Measurements from ENCODE around the gene IGFBP4.

Gene IGFBP4

DNA sequence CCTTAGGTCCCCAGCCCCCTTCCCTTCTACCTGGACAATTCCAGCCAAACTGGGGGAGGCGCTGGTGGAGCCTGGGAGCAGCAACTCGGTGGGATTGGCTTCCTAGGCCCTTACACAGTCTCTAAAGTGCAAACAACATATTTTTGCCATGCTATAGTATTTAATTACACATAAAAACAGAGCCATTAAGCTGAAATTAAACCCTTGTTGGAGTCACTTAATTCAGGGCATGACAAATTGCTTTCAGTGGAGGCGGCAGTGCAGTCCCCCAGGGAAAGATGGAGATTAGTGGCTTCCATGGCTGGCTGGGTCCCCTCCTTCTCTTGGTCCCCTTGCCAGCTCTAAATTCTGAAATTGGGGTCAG is 17.3 kb downstream of the IGFBP4 start:
- no peak for TF ChIP-seq CTCF (IDR thresholded peaks at IDR 0.05; ENCODE audit: control insufficient read depth, extremely low read depth, insufficient read depth)
- DNase-seq (ENCODE audit: low read depth): no peak
- H3K4me3 ChIP-seq (ENCODE audit: low read depth, low read length): no peak overlapping the region

DNA sequence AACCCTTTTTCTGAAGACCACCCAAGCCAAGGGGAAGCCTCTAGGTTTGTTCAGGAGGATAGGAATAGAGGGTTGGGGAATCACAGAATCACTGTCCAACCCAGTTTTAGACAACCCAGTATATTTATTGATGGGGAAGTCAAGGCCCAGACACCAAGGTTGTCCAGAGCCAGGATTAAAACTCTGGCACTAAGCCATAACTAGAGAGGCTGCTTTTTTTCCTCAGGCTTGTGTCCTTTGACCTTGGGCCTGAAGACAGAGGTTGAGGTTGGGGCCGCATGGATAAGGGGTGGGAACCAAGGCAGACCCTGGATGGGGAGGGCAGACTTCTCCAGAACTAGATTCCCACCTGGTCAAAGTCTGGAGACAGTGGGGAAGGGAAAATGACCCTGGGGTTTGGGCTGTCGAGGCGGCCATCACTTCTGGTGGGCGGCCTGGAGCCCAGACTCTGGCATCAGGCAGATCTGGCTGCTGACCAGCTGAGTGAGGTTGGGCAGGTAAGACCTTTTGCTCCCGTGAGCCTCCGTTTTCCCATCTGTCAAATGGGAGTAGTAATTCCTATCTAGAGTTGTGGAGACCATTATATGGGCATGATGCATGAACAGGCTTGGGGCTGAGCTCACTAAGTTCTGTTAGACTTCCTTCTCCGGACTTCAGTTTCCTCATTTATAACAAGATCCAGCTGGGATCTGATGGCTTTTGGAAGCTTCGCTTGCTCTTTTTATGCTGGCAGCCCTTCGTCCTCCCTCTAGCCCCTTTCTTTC is 17.9 kb downstream of the IGFBP4 start:
- no peak for TF ChIP-seq CTCF (IDR thresholded peaks at IDR 0.05; ENCODE audit: control insufficient read depth, extremely low read depth, insufficient read depth)
- no peak overlapping the region for H3K4me3 ChIP-seq (ENCODE audit: low read depth, low read length)
- no peak for DNase-seq (ENCODE audit: low read depth)

GRCh38 chr17:40461732-40462342 is 18.6 kb downstream of the IGFBP4 start:
- DNase-seq (ENCODE audit: low read depth): no peak
- TF ChIP-seq CTCF (IDR thresholded peaks at IDR 0.05; ENCODE audit: control insufficient read depth, extremely low read depth, insufficient read depth): no peak
- H3K4me3 ChIP-seq (ENCODE audit: low read depth, low read length): no peak overlapping the region

DNA sequence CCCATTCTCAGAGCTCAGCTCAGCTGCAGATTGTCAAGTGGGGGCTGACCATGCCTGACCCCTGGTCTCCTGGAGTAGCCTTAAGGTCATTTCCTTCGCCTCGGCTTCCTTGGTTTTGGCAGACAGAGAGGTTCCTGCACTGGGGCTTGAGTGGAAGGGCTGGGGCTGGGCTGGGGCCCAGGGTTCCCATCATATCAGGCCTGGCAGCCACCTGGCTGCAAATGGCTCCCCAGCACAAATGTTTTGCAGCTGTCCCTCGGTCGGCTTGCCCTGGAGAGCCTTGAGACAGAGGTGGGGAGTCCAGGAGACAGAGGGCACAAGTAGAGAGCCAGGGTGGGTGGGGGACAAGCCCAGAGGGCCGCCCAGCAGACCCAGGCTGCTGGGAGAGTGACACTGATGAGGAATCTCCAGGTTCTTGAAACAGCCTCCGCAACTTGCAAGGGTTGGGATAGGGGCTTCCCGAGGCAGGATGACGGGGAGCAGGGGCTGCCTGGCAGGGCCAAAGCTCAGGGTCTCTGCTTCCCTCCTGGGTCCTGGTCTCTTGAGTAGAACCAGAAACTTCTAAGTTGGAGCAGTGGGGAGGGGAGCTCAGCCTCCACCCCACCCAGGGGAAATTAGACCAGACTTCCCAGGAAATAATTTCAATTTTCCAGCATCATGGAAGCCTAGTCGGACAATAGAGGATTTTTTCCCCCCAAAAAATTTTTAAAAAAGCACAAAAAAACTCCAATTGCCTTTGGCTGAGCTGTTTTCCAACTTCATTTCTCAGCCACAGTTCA is 19.3 kb downstream of the IGFBP4 start:
- H3K4me3 ChIP-seq (ENCODE audit: low read depth, low read length): no peak overlapping the region
- no peak for DNase-seq (ENCODE audit: low read depth)
- TF ChIP-seq CTCF (IDR thresholded peaks at IDR 0.05; ENCODE audit: control insufficient read depth, extremely low read depth, insufficient read depth): no peak

DNA sequence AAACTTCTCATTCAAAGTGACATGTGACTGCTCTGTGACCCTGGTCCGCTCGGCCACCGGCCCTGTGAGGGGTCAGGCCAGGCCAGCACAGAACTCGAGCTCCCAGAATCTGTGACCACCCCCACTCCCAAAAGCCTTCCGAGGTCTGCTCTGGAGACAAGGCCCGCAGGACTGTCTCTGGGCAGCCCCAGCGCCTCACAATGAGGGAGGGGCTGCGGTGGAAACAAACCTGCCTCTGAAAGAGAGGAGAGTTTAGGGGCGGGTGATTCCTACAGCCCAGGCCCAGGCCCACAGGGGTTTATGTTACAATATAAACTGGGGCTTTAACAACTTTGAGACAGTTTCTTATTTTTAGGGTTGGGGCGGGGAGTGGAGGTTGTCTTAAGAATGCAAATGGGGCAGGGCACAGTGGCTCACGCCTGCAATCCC is 19.9 kb downstream of the IGFBP4 start:
- DNase-seq (ENCODE audit: low read depth): no peak
- H3K4me3 ChIP-seq (ENCODE audit: low read depth, low read length): no peak overlapping the region
- TF ChIP-seq CTCF (IDR thresholded peaks at IDR 0.05; ENCODE audit: control insufficient read depth, extremely low read depth, insufficient read depth): no peak

- DNase-seq (ENCODE audit: low read depth): no peak
These were observed 21.2 kb downstream of the IGFBP4 start for GRCh38 chr17:40464392-40464855.

More at GRCh38 chr17:40464392-40464855, 21.2 kb downstream of the IGFBP4 start:
- H3K4me3 ChIP-seq (ENCODE audit: low read depth, low read length): no peak overlapping the region
- no peak for TF ChIP-seq CTCF (IDR thresholded peaks at IDR 0.05; ENCODE audit: control insufficient read depth, extremely low read depth, insufficient read depth)

Measured in LNCaP clone FGC (cell line).